HL-60 (cell line): Measurements from ENCODE around the gene MACROD2.

ENCODE experiments used
- DNase-seq, 2 experiments: peaks; one replicate each; pipeline ENCODE4 v3.0.0-alpha.2; 2010 to 2020; ENCODE audit warnings: low read depth in 1 of 2, low spot score in 1 of 2
- H3K27ac ChIP-seq: fragments of 250-450 bp; sonication (Bioruptor Pico); replicated peaks from 2 replicates; pipeline ENCODE4 v1.5.1; 2020; ENCODE audit warnings: mild to moderate bottlenecking, moderate library complexity
- H3K27me3 ChIP-seq: fragments of 250-450 bp; sonication (Bioruptor Pico); 2 replicates; pipeline ENCODE4 v1.5.1; 2021; ENCODE audit warnings: mild to moderate bottlenecking, moderate library complexity; ENCODE audit not compliant: insufficient read depth, poor library complexity, severe bottlenecking
- H3K4me3 ChIP-seq: replicated peaks from 2 replicates; pipeline ENCODE4 v1.5.1; 2011; ENCODE audit warnings: mild to moderate bottlenecking, control low read depth, low read length; ENCODE audit not compliant: insufficient read depth
- CTCF ChIP-seq: IDR thresholded peaks from one replicate; pipeline ENCODE4 v1.5.1; 2011; ENCODE audit warnings: low read length, control low read depth, inconsistent platforms; ENCODE audit not compliant: insufficient read depth
- GABPA ChIP-seq: IDR thresholded peaks from 2 replicates; pipeline ENCODE4 v1.6.1; 2012; ENCODE audit warnings: low read depth
- POLR2AphosphoS5 ChIP-seq: IDR thresholded peaks from 2 replicates; pipeline ENCODE4 v1.6.1; 2012; ENCODE audit warnings: low read depth
- SPI1 ChIP-seq: IDR thresholded peaks from 2 replicates; pipeline ENCODE4 v1.6.1; 2012; ENCODE audit warnings: low read depth, mild to moderate bottlenecking, borderline replicate concordance
- TF ChIP-seq, protein P1 (sequence below): IDR thresholded peaks from 2 replicates; pipeline ENCODE4 v1.6.1; 2012; ENCODE audit warnings: low read depth; ENCODE audit not compliant: insufficient replicate concordance

The MACROD2 gene

DNA sequence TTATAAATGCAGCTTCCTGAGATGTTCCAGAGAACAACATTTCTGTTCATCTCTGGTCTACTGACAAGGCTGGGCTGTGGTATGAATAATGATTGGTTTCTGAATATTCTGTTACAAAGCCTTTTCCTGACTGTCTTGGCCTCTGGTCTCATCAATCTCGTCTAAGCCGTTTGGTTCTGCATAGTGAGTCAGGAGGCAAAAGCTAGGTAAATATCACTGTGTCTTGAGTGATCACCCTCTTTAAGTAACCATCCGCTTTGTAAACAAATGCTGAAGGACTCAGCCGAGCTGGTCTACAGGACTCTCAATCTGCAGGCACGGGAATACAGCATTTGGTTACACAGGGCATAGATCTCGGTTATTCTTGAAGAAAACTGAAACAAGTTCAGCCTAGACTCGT, 2066.0 kb downstream of the MACROD2 start:
- Histone ChIP-seq H3K27ac (no peak overlapping the region), H3K27me3 (no peaks in the 10 kb centered on the region), H3K4me3 (no peak overlapping the region)
- TF ChIP-seq, protein P1, sequence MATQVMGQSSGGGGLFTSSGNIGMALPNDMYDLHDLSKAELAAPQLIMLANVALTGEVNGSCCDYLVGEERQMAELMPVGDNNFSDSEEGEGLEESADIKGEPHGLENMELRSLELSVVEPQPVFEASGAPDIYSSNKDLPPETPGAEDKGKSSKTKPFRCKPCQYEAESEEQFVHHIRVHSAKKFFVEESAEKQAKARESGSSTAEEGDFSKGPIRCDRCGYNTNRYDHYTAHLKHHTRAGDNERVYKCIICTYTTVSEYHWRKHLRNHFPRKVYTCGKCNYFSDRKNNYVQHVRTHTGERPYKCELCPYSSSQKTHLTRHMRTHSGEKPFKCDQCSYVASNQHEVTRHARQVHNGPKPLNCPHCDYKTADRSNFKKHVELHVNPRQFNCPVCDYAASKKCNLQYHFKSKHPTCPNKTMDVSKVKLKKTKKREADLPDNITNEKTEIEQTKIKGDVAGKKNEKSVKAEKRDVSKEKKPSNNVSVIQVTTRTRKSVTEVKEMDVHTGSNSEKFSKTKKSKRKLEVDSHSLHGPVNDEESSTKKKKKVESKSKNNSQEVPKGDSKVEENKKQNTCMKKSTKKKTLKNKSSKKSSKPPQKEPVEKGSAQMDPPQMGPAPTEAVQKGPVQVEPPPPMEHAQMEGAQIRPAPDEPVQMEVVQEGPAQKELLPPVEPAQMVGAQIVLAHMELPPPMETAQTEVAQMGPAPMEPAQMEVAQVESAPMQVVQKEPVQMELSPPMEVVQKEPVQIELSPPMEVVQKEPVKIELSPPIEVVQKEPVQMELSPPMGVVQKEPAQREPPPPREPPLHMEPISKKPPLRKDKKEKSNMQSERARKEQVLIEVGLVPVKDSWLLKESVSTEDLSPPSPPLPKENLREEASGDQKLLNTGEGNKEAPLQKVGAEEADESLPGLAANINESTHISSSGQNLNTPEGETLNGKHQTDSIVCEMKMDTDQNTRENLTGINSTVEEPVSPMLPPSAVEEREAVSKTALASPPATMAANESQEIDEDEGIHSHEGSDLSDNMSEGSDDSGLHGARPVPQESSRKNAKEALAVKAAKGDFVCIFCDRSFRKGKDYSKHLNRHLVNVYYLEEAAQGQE: no peak
- no peak for TF ChIP-seq SPI1
- TF ChIP-seq CTCF: no peak
- no peak for TF ChIP-seq POLR2AphosphoS5
- no peak for TF ChIP-seq GABPA
- DNase-seq: no peak

GRCh38 chr20:16062661-16063581, 2067.6 kb downstream of the MACROD2 start:
- H3K27ac ChIP-seq: no peak overlapping the region
- H3K27me3 ChIP-seq: no peaks in the 10 kb centered on the region
- DNase-seq: no peak
- TF ChIP-seq CTCF: no peak
- TF ChIP-seq, protein P1: no peak
- no peak for TF ChIP-seq GABPA
- no peak for TF ChIP-seq POLR2AphosphoS5
- no peak for TF ChIP-seq SPI1
- H3K4me3 ChIP-seq: no peak overlapping the region

DNA sequence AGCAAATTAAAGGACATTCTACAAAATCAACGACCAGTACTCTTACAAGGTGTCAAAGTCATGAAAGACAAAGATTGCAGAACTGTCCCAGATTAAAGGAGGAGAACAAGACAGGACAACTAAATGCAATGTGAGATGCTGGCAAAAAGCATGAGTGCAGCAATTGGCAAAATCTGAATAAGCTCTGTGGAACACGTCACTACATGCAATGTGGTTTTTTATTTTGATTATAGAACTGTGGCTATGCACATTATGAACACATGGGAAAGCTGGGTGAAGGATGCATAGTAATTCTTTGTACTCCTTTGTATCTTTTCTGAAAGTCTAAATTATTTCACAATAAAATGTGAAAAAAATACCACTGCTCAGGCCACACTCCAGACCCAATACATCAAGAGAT, 2068.6 kb downstream of the MACROD2 start:
- Histone ChIP-seq H3K27ac (no peak overlapping the region), H3K27me3 (no peaks in the 10 kb centered on the region), H3K4me3 (no peak overlapping the region)
- DNase-seq: no peak
- TF ChIP-seq GABPA (no peak), CTCF (no peak), POLR2AphosphoS5 (no peak), SPI1 (no peak)
- TF ChIP-seq, protein P1: no peak
